Astrocyte of the spinal cord (primary cell): ENCODE results near the gene HSPA12A.

Experiments
- DNase-seq: peaks from one replicate; pipeline ENCODE4 v3.0.0; 2011; ENCODE audit warnings: low read depth, low spot score
- H3K4me3 ChIP-seq: 2 replicates; pipeline ENCODE4 v1.5.1; 2011; ENCODE audit warnings: low read depth, mild to moderate bottlenecking, low read length, moderate library complexity
- in situ Hi-C: cut with HindIII; loops from 2 replicates; pipeline ENCODE4 v1.10.0; 2017; ENCODE audit warnings: low sequenced_read_pairs
- TF ChIP-seq, protein P1 (sequence below): IDR thresholded peaks from 2 replicates; pipeline ENCODE4 v1.5.1; 2012; ENCODE audit warnings: low read depth, mild to moderate bottlenecking, low read length, inconsistent platforms

HSPA12A gene

DNA sequence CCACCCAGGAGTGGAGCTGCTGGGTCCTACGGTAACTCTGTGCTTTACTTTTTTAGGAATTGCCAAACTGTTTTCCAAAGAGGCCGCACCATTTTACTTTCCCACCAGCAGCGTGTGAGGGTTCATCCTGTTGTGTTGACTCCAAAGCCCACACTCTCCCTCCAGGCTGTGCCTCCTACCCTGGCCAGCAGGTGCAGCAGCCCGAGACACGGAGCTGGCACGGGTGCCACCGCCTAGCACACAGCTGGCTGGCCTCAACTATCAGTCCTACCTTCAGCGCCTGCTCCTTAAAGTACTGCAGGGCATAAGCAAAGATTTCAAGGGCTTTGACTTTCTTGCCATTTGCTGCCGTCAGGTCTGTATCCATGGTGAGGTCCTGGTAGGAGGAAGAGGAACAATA lies 44.0 kb downstream of the HSPA12A start:
- in situ Hi-C loops, result no loop called here
- TF ChIP-seq, protein P1, sequence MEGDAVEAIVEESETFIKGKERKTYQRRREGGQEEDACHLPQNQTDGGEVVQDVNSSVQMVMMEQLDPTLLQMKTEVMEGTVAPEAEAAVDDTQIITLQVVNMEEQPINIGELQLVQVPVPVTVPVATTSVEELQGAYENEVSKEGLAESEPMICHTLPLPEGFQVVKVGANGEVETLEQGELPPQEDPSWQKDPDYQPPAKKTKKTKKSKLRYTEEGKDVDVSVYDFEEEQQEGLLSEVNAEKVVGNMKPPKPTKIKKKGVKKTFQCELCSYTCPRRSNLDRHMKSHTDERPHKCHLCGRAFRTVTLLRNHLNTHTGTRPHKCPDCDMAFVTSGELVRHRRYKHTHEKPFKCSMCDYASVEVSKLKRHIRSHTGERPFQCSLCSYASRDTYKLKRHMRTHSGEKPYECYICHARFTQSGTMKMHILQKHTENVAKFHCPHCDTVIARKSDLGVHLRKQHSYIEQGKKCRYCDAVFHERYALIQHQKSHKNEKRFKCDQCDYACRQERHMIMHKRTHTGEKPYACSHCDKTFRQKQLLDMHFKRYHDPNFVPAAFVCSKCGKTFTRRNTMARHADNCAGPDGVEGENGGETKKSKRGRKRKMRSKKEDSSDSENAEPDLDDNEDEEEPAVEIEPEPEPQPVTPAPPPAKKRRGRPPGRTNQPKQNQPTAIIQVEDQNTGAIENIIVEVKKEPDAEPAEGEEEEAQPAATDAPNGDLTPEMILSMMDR, result no peak
- no peak for DNase-seq
- H3K4me3 ChIP-seq, result no peak overlapping the region

DNA sequence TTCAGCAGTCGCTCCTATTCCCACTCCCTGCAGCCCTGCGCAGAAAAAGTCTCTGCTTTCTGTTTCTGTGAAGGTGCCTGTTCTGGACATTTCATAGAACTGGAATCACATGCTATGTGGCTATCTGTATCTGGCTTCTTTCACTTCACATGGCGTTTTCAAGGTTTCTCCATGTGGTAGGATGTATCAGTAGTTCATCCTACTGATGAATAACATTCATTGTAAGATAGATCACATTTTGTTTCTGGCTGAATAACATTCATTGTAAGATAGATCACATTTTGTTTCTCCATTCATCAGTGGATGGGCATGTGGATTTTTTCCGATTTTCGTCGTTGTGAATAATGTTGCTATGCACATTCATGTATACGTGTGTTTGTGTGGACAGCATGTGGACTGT lies 44.5 kb downstream of the HSPA12A start:
- DNase-seq, result no peak
- H3K4me3 ChIP-seq, result no peak overlapping the region
- TF ChIP-seq, protein P1, result no peak
- in situ Hi-C loops, result no loop called here

GRCh38 chr10:116696919-116697318 lies 45.4 kb downstream of the HSPA12A start:
- TF ChIP-seq, protein P1, result no peak
- in situ Hi-C loops, result no loop called here
- no peak for DNase-seq
- H3K4me3 ChIP-seq, result no peak overlapping the region

- in situ Hi-C loops, result no loop called here
- H3K4me3 ChIP-seq, result no peak overlapping the region
- DNase-seq, result no peak
- TF ChIP-seq, protein P1, result no peak
Measured at GRCh38 chr10:116694927-116695268, 47.5 kb downstream of the HSPA12A start.

DNA sequence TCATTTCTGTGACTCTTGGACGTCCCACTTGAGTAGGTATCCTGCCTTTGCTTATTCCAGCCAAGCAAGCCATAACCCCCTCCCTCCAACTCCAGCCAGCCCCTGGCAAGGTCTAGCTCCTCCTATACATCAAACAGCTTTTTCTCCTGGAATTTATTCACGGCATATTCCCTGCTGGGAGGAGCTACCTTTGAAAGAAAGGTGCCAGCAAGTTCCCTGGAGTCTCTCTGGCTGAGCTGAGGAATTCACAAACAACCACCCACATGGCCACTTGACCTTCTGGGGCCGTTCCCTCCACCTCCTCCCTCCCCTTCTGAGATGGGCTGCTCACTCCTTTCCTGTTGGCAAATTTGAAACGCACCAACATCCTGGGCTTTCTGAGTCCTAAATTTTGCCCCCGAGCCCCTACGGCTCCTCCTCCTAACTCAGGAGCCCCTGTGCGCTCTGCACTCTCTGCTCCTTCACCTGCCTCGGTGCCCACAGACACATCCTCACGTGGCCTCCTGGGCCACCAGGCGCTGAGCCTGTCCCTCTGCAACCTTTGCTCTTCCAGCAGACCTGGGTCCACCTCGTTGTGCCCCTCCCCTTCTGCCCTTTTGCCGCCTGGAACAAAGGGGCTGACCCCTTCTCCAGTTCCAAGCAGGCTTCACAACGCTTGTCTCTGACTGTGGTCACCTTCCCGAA lies 48.0 kb downstream of the HSPA12A start:
- TF ChIP-seq, protein P1, result no peak
- DNase-seq, result no peak
- H3K4me3 ChIP-seq, result no peak overlapping the region
- in situ Hi-C loops, result no loop called here

- TF ChIP-seq, protein P1, result no peak
- no peak for DNase-seq
- in situ Hi-C loops, result no loop called here
- H3K4me3 ChIP-seq, result no peak overlapping the region
Measured at GRCh38 chr10:116692225-116692624, 50.1 kb downstream of the HSPA12A start.
